Stimulated activated CD4-positive, alpha-beta T cell treated with anti-CD3 and anti-CD28 coated beads, Interleukin-2, amount 100 ng/mL, for 24 hours (primary cell): ENCODE data around the gene PROX2.

ENCODE experiments used
- DNase-seq, 2 donors: peaks; one replicate each; pipeline ENCODE4 v3.0.0-alpha.2; 2020

The PROX2 gene

DNA sequence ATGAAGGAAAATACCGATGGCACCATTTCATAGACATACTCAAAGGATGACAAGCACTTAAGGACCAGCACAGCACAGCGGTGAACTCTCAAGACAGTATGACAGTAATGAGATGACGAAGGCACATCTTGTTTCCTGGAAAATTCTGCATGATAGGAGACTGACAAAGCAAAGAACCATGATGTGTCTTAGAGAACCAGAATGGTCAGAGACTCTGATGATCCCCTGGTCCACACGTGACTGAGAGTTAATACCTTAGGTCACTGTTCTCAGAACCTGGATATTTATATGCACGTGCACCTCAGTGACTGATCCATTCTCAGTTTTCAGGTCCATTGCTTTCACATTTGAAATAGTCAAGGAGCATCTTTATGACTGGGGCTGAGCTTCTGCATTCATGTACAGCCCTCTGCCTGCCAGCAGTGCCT is 35.3 kb downstream of the PROX2 start:
- no peak for DNase-seq

DNA sequence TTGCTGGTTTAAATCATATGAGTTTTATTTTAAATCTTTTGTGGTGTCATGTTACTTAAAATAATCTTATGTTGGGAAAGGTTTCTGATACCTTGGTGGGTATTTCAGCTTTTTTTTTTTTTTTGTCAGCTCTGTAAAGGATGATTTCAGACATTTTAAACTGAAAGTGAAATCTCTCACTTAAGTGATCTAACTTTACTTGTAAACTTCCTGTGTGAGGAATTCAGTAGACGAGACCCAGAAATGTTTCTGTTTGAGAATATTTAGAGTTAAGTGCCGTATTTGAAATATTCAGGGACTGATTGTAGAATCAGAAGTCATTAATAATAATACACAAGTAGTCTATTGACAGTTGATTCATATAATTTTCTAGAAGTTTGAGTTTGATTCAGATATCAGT is 37.8 kb downstream of the PROX2 start:
- no peak for DNase-seq

DNA sequence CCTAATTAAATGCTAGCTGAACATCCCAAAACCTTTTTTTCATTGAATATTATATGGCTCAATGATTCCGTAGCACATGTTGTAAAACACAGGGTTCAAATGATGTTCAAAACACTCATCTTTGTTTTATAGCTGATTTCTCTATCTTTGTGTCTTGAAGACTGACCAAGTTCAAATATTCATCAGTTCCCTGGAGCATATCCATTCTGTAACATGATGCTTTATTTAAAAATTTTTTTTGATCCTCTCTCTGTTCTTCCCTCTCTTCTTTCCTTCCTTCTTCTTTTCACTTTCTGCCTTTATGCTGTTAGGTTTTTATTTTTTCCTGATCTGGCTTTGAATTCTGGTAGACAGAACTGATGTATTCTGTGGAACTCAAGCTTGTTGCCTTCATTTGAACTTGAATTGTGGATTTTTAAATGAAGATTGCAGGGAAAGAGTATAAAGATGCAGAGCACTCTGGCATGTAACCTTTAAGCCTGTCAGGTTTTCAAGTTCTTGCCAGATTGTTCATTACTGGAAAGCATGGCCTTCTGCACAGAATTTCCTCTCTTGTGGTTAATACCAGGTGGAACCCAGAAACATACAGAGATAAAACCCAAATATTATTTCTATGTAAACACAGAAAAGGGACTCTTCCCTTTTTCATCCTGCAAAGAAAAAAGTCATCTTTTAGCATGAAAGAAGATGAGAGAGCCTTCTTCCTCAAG is 39.5 kb downstream of the PROX2 start:
- DNase-seq: no peak

DNA sequence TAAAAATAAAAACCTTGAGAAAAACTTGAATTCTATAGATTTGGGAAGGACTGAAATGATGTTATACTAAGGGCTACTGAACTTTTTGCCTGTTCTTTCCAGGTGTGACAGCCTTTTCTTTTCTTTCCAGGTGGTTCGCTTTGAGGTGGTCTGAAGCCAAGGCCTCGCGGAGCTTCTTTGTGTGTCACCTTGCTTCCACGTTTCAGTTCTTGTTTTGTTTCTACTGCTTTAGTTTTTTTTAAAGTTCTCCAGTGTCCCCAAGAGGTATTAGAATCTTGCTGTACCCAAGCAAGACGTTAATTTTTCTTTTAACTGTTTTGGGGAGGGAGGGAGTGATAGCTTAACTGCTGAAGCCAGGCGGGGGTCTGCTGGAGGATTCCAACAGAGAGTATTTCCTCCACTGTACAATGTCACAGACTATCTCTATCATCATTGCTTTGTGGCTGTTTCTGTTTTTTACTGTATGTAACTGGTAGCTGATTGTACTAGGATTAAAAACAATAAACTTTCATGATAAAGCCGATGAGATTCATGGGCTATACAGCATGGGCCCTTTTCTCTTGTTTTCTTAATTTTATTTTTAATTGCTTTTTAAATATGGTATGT is 40.2 kb downstream of the PROX2 start:
- no peak for DNase-seq

DNA sequence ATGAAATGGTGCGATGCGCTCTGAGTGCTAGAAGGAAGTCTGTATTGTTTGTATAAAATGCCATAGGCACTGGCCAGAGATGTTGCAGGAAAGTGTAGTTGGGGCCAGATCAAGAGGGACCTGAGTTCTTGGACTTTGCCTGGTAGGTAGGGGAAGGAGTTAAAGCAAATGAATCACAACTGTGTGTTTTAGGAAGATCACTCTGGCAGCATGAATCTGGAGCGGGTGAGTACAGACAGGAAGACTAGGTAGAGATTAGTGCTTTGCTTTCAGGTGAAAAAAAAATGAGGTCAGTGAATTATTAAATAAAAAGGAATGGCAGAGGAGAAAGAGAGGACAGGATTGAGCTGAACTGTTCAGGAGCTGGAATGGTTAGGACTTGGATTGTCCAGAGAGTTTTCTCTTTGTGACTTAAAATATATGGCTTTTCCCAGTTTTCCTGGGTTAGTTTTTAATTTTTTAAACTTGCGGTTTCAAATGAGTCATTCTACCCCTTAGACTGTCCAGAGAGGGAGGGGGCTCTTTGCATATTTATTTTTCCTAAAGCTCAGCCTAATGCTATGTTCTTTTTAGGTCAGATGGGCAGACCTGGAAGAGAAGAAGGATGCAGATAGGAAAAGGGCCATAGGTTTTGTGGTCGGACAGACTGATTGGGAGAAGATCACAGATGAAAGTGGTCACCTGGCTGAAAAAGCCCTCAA is 41.1 kb downstream of the PROX2 start:
- no peak for DNase-seq

DNA sequence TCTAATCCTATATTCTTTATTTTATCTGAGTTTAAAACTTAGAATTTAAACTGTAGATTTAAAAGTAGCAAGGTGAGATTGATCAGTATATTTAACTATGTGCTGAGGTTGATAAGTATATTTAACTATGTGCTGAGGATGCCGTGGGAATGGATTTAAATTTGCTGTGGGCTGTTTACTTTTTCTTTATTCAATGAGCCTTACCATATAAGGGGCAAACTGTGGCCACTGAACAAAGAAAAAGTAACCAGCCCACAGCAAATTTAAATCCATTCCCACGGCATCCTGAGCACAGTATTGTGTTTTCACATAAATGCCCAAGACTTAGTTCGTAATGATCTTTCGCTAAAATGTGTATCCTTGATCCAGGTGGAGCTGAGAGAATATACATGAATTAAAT is 43.1 kb downstream of the PROX2 start:
- no peak for DNase-seq

DNA sequence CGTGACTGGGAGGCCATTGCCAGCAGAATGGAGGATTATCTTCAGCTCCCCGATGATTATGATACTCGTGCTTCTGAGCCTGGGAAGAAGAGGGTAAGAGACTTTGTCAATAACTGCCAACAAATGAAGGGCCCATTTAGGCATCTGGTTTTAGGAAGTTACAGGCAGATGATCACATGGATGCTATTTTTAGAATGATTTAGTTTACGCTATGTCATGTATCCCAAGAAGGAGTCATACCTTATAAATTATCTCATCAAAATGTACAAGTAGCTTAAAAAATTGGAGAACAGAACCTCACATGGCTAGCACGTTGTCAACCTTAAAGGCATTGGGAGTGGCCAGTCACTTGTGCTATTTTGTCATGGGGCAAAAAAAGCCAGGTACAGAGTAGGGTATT is 46.7 kb downstream of the PROX2 start:
- DNase-seq: no peak

DNA sequence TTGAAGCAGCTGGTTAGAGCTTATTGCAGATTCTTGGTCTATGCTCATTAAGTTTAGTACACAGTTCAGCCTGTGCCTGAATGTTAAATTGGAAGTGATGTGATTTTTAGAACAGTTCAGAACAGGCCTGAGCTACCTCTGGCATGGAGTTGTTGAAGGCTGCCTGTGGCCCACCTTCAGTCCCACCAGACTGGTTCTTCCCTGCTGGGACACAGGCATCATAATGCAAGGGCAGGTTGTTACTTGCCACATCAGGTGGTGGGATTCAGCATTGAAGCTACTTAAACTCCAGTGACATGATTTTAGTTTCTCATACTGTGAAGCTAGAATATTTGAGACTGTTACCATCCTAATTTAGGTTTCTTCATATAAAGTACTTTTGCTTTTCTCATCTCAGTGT is 49.4 kb downstream of the PROX2 start:
- no peak for DNase-seq
